ENCODE measurements around the gene MEX3A.

MEX3A gene

GRCh38 chr1:156025876-156026275, 56.4 kb downstream of the MEX3A start:
- no peaks in the 10 kb centered on the region; the same call in 1 of the 2 replicates for H3K9me3 ChIP-seq
- no peaks in the 10 kb centered on the region for H3K36me3 ChIP-seq (replicated peaks)
- peak; percentile 60 to 74 for DNase-seq (ENCODE audit: low spot score in 2 of 2)
- peaks cover 12% of the 10 kb centered on the region for H3K4me1 ChIP-seq
- no peaks in the 10 kb centered on the region for H3K27me3 ChIP-seq (ENCODE audit: low read depth)
- in situ Hi-C loops (cut with MboI; ENCODE audit: low sequenced_read_pairs) = no loop called here
- no peak overlapping the region for H3K4me3 ChIP-seq

GRCh38 chr1:156024801-156025200, 57.5 kb downstream of the MEX3A start:
- Histone ChIP-seq H3K36me3 (replicated peaks) (peaks cover 4% of the 10 kb centered on the region), H3K9me3 (no peaks in the 10 kb centered on the region; the same call in 1 of the 2 replicates), H3K27me3 (ENCODE audit: low read depth) (no peaks in the 10 kb centered on the region), H3K4me1 (peaks cover 16% of the 10 kb centered on the region), H3K4me3 (no peak overlapping the region)
- in situ Hi-C loops (cut with MboI; ENCODE audit: low sequenced_read_pairs) = no loop called here
- DNase-seq (ENCODE audit: low spot score in 2 of 2) = no peak
